ENCODE measurements around the gene ATP9A.

The ATP9A gene

GRCh38 chr20:51562027-51562331, 206.2 kb downstream of the ATP9A start:
- FAIRE-seq (no peak), DNase-seq (ENCODE audit: low spot score) (peak; percentile 46)

DNA sequence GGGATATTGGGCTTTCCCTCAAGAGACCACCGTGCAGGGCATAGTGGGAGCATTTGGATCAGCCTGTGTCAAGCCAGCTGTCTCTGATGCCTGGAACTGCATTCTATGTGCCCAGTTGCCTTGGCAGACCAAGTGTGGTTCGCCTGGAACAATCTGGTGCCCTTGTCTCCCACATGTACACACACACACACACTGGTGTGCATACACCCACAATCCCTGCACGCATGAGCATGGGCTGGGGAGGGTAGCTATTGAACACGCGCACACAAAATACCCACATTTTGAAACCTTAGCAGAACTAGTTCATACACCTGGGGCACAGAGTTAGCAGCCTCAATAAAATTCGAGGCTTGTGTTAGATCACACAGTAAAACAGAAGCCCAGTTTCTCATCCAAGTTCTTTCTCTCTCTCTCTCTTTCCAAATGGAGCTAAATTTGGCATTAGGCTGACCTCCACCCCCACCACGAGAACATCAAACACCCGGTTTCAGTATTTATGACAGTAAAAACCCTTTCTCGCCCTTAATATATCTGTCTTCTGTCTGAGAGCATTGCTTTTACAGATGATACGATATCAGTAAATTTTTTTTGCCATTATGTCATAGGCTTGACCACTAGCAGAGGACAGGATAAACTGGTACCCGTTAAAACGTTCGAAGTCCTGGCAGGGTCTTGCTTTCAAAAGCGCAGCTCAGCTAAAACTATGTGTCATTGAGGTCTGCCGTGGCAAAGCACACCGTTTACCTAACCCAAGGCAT, 207.5 kb downstream of the ATP9A start:
- DNase-seq (ENCODE audit: low spot score): no peak

DNA sequence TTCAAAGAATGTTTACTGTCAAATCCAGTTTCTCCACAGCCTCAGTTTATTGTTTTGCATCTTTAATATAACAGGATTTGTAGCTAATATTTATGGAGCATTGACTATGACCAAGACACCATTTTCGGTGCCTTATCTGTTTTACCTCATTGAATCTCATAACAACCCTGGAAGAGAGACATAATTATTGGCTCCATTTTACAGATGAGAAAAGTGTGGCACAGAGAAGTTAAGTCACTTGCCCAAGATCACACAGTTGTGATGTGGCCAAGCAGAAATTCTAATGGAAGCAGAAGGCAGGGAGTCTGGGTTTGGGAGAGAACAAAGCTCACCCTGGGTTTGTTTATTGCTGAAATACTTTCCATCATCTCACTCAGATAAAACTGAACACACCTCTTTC, 208.1 kb downstream of the ATP9A start:
- no peak for FAIRE-seq
- no peak for DNase-seq (ENCODE audit: low spot score)

More for the DNA sequence above, 207.5 kb downstream of the ATP9A start:
- FAIRE-seq: peak; percentile 63

GRCh38 chr20:51554538-51555165, 213.5 kb downstream of the ATP9A start:
- DNase-seq (ENCODE audit: low spot score) (no peak), FAIRE-seq (no peak)

- no peak for DNase-seq (ENCODE audit: low spot score)
- FAIRE-seq: no peak
These were observed 214.2 kb downstream of the ATP9A start for GRCh38 chr20:51553897-51554486.

- no peak for FAIRE-seq
- no peak for DNase-seq (ENCODE audit: low spot score)
These were observed 217.0 kb downstream of the ATP9A start for GRCh38 chr20:51551186-51551585.

DNA sequence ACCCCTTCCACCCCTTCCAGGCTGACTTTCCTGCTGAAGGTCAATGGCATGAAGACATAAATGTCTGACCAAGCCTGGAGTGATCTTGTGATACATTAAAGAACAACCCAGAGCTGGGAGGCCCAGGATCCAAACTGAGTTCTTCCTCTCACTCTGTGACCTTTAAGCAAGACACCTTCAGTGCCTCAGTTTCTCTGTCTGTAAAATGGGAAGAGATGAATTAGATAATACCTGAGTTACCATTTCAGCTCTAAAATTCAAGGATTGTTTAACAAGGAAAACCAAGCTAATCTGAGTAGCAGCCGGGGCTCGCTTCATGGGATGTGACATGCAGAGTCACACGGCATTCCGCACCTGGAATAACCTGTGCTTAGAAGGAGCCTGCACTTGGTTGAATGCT, 218.7 kb downstream of the ATP9A start:
- DNase-seq (ENCODE audit: low spot score) (no peak), FAIRE-seq (peak; percentile 30)

DNA sequence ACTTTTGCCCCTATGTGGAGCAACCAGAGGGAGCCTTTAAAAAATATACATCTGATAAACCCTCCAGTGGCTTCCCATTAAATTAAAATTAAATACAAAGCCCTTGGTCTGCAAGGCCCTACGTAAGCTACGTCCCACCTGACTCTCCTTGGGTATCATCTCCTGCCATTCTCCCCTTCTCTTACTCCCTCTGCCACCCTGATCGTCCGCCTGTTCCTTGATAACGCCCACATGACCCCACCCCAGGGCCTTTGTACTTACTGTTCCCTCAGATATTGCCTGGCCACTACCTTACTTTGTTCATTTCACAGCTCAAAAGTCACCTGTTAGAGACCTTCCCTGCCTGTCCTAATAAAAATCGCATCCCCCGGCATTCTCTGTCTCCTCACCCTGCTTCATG, 220.2 kb downstream of the ATP9A start:
- no peak for DNase-seq (ENCODE audit: low spot score)
- no peak for FAIRE-seq
